ENCODE results near the gene HDAC9.

- TF ChIP-seq, protein P1, sequence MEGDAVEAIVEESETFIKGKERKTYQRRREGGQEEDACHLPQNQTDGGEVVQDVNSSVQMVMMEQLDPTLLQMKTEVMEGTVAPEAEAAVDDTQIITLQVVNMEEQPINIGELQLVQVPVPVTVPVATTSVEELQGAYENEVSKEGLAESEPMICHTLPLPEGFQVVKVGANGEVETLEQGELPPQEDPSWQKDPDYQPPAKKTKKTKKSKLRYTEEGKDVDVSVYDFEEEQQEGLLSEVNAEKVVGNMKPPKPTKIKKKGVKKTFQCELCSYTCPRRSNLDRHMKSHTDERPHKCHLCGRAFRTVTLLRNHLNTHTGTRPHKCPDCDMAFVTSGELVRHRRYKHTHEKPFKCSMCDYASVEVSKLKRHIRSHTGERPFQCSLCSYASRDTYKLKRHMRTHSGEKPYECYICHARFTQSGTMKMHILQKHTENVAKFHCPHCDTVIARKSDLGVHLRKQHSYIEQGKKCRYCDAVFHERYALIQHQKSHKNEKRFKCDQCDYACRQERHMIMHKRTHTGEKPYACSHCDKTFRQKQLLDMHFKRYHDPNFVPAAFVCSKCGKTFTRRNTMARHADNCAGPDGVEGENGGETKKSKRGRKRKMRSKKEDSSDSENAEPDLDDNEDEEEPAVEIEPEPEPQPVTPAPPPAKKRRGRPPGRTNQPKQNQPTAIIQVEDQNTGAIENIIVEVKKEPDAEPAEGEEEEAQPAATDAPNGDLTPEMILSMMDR (IDR thresholded peaks at IDR 0.05) = no peak
- TF ChIP-seq POLR2A (IDR thresholded peaks at IDR 0.05) (no peak), EP300 (IDR thresholded peaks at IDR 0.05) (no peak)
These were observed 59.6 kb downstream of the HDAC9 start for GRCh38 chr7:18555120-18555519.
